Fibroblast of skin of back (primary cell): Measurements from ENCODE around the gene PDZD2.
"Not testable (repeated sequence)": the region's sequence is repeated elsewhere in the genome, so short reads cannot be mapped to it uniquely, and the experiment has no call there.

Source experiments
- DNase-seq: peaks from one replicate; pipeline ENCODE4 v3.0.0-alpha.2; 2013

The PDZD2 gene

DNA sequence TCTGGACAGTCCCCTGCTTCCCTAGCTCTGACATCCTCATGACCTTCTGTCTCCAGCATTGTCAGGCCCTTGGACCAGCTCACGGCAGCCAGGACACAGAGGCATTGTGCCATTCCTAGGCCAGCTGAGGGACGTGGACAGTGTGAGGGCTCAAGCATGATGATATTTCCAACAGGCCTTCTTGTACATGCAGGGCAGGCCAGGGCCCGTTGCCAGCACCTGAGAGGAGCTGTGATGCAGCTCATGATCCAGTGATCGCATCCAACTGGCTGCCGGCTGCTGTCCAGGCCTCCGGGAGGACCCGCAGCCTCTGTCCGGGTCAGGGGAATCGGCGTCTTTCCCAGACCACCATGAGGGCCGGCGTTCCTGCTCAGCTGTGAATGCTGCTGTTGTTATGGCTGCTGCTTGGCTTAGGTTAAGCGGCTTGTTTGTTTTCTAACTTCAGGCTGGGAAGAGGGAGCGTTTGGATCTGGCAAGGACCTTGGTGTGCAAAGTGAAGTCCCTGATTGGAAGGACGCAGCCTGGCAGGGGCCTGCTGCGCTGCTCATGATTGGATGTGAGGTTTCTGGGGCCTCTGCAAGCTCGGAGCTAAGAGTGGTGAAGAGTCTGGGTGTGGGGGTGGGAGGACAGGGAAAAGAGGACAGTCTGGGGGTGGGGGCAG lies 53.8 kb downstream of the PDZD2 start:
- DNase-seq: no peak

DNA sequence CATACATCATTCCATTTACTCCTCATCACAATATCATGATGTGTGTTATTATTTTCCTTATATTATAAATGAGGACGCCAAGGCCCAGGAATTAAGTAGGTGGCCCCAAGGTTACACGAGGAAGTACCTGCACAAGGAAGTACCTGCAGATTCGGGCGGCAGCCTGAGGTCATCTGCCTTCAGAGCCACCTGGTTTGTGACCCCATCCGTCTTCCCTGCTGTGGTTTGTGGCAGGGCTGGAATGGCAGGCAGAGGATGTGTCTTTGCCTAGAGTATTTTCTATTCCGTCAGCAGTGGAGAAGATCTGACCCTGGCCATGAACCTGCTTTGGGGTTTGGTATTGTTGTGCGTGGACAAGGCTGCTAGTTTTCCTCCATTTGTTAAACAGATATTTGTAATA lies 59.7 kb downstream of the PDZD2 start:
- no peak for DNase-seq

DNA sequence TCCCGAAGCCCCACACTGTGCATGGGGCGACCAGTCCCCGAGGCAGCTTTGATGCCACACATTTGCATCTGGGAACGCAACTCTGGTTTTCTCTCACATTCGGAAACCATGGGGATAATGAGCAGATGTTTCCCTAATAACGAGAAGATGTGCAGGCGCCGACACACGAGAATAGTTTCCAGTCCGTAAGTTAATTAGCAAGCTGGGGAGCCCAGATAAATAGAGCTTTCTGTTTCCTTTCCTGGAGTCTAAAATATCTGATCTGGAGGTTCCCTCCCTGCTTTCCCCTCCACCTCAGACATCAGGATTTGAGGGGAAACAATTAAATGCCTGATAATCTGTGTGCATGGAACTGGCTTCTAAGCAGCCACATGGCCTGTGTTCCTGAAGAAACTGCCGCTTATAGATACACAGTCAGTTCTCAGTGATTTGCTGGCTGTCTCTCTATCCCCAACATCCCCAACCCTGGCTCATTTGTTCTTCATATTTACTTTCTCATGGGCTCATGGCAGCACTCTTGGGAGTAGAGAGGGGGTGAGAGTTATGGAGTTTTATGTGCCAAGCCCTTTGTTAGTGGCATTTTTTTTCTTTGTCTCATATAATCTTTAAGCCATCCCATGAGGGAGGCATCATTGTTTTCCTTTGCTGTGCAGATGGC lies 62.8 kb downstream of the PDZD2 start:
- DNase-seq: no peak

DNA sequence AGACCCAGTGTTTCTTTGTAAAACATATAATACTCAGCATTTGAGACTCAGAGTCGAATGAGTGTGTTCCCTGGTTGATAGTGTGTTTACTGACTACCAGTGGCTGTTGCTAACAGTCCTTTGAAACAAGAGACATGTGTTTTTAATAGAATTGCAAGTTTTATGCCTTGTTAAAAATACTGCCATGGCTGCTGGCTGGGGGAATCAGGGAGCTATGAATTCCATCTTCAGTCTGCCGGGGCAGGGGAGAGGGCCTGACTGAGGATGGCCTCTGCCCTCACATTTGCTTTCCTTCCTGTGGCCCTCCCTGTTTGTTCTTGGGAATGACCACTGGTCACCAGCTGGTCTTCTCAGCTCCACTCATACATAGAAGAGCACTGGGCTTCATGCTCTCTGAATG lies 63.8 kb downstream of the PDZD2 start:
- no peak for DNase-seq

DNA sequence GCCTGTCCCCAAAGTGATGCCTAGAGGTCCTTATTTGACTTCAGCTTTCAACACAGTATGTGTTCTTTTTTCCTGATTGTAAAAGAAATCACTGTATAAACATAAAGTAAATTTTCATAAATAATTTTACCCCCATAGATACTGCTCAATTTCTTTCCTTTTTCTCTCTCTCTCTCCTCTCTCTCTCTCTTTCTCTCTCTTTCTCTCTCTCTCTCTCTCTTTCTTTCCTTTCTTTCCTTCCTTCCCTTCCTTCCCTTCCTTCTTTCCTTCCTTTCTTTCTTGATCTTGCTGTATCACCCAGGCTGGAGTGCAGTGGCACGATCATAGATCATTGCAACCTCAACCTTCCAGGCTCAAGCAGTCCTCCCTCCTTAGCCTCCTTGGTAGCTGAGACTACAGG lies 64.8 kb downstream of the PDZD2 start:
- DNase-seq: no peak

DNA sequence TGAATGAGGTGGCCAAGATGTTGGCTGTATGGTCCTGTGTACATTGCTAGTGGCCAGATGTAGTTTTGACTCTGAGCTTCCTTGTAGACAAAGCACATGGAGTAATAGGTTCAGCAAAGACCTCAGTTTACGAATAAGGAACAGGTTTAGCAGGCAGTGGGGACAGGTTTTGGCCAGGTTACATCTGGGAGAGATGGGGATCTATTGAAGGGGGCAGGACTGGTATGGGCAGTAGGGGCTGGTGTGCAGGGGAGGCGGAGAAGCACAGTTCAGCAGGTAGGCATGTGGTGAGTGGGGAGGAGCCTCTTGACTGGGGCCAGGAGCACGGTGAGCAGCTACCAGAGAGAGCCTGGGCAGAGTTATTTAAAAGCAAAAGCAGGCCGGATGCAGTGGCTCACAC lies 67.3 kb downstream of the PDZD2 start:
- DNase-seq: no peak

DNA sequence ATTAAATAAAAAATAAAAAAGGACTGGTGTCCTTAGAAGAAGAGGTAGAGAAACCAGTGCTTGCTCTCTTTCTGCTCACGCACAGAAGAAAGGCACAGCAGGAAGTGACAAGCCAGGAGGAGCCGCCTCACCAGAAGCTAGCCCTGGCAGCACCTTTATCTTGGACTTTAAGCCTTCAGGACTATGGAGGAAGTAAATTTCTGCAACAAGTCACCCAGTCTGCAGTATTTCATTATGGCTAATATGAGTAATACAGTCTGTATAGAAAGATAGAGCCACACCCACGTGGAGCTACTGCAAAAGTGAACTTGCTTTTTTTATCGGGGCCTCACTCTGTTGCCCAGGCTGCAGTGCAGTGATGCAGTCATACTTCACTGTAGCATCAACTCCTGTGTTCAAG lies 68.4 kb downstream of the PDZD2 start:
- DNase-seq: no peak

DNA sequence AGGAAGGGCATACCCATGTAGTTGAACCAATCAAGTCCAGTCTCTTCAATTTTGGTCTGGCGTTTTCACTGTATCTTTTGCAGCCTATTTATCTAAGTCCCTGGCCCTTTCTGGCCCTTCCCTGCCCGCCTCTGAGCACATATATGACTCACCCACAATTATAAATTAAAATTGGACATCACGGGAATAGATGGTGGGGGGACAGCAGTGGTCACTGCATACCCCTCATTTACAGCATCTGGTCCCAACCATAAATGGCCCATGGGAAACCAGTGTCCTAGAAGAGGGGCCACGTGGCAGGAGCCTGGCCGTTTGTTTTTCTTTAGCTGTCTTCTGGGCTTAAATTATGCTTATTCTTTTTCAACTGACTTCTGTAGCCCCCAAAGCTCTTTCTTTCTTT lies 69.2 kb downstream of the PDZD2 start:
- DNase-seq: no peak

DNA sequence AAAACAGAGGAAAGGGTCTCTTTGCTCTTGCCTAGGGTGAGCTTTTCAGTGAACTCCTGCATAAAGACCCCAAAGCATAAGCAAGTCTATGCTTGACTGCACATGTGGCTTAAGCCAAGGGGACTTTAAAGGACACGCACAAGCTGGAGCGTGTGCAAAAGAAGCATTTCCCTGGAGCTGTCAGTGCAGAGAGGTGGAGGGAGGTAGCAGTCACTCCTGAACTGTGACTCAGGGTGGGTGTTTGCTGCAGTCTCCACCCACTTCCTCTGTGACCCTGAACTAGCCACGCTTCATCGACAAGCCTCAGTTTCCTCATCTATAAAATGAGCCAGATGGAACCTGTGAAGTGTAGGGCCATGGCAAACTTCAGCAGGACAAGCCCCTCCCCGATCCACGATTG lies 72.4 kb downstream of the PDZD2 start:
- no peak for DNase-seq

DNA sequence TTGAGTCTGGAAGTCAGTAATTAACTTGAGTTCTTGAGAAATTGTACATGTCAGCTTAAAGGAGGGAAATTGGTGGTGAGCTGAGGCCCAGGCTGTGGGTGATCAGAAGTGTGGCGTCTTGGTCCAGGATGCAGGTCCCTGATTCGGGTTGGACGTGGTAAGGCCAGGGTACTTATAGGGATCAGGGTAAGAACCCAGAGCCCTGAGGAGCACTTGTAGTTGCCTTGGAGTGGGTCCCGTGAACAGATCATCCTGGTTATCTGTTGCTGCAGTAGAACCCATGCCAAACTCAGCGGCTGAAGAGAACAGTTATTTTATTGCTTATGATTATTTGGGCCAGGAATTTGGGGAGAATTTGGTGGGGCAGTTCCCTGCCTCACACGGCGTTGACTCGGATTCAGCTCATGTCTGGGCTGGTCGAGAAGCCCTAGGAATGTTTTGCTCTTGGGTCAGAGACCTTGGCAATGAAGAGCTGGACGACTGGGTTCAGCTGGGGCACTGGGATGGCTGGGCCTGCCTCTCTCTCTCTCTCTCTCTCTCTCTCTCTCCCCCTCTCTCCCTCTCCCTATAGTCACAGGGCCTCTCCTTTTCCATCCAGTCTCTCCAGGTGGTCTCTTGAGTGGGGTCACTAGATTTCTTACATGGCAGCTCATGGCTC lies 73.1 kb downstream of the PDZD2 start:
- DNase-seq: no peak

DNA sequence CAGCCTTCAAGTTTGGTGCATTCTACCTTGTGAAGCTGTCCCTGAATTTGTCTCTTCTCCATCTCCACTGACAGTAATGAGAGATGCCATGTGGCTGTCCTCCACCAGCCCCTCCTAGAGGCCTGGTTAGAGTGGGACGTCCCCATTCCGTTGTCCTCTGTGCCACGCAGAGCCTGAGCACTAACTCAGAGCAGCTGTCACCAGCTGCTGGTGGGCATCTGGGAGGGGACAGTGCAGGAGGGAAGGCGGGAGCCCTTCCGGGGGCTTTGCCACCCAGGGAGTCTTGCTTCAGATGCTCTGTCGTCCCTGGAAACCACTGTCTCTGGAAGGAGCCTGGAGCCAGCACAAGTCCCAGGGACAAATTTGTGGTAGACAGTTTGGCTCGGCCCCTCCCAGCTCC lies 78.6 kb downstream of the PDZD2 start:
- no peak for DNase-seq

DNA sequence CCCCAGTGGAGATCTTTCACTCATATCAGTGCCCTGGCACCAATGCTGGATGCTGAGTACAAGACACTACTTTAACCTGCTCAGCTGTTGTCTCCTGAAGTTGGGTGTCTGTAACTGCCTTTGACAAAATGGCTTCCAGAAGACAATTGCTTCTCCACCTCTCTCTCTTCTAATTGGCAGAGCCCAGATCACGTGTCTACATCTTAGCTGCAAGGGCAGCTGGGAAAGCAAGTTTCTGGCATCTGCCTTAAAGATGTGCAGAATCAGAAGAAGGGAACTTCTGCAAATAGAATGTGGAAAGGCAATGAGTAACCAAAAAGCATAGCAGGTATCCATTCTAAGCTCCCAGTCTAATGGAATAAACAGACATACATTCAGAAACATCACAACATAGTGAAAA lies 81.1 kb downstream of the PDZD2 start:
- DNase-seq: no peak

DNA sequence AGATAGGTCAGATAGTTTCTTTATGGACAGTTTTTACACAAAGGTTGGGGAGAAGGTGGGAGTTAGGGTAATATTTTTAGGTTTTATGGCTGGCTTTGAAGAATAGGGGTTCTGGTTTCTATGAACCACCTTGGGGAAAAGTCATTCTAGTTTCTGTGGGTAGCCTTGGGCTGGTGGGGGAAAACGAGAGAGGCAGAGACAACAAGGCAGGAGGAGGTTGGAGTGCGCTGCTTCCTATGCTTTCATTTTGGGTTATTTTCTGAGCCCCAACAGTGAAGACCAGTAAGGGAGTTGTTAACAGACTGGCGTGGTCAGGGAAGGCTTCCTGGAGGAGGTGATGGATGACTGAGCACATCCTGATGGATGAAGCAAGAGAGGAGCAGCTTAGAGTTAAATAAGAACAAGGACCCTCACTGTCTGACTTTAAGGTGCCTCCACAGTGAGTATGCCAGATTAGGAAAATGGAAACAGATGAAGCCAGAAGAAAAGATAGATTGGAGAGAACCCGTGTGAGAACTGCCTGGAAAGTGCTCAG lies 81.9 kb downstream of the PDZD2 start:
- no peak for DNase-seq

DNA sequence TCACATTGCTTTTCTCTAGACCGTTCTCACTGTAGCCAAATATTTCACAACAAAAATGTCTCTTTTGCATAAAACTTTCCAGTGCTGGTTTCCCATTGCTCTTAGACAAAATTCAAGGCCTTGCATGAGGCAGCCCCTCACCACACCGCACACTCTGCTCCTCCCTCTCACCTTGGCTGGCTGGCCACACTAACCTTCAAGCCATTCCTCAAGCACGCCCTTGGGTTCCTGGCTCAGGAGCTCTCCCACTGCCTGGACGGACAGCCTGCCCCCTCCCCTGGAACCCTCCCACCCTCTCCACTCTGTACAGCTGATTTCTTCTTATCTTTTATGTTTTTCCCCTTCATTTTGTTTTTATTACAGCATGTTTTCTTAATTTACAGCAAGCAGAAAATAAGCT lies 83.2 kb downstream of the PDZD2 start:
- DNase-seq: no peak

DNA sequence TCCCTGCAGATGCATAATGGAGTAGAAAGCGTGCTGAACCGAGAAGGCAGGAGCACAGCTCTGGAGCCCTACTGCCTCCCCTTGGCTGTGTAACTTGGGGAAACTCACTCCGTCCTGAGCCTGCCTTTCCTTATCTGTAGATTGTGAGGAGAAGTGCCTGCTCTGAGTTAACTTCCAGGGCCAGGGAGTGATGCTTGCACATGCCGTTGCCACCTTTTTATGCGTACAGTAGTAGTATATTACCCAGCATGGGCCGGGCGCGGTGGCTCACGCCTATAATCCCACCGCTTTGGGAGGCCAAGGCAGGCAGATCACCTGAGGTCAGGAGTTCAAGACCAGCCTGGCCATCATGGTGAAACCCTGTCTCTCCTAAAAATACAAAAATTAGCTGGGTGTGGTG lies 87.1 kb downstream of the PDZD2 start:
- no peak for DNase-seq

DNA sequence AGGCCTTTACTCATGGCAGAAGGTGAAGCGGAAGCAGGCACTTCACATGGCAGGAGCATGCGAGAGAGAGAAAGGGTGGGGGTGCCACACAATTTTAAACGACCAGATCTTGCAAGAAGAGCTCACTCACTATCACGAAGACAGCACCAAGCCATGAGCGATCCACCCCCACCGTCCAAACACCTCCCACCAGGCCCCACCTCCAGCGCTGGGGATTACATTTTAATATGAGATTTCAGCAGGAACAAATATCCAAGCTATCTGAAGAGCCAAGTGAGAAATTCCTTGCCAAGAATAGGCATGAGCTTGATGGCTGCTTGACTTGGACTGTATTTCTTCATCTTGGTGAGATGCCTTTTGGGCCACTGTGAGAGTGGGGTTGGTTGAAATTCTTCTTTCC lies 88.0 kb downstream of the PDZD2 start:
- no peak for DNase-seq

DNA sequence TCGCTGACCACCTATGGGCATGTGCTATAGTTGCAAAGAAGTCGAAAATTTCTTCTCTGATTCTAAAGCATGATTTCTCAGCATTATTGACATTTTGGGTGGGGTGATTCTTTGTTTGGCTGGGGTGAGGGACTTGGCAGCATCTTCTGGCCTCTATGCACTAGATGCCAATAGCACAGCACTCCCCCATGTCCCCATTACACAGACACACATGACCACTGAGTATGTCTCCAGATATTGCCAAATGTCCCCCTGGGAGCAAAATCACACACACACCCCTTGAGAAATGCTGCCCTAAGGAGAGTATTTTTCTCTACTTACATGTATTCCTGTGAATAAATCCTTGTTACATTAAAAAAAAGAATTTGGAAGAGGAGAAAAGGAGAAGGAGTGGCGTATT lies 89.1 kb downstream of the PDZD2 start:
- no peak for DNase-seq

DNA sequence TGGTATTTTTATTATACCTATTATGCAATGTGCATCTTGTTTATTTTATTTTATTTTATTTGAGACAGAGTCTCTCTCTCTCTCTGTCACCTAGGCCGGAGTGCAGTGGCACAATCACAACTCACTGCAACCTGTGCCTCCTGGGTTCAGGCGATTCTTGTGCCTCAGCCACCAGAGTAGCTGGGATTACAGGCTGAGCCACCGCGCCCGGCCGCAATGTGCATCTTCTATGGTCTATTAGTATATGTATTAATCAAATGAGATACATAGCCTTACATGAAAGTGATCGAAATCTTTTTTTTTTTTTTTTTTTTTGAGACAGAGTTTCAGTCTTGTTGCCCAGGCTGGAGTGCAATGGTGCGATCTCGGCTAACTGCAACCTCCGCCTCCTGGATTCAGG lies 89.9 kb downstream of the PDZD2 start:
- not testable (repeated sequence) for DNase-seq

DNA sequence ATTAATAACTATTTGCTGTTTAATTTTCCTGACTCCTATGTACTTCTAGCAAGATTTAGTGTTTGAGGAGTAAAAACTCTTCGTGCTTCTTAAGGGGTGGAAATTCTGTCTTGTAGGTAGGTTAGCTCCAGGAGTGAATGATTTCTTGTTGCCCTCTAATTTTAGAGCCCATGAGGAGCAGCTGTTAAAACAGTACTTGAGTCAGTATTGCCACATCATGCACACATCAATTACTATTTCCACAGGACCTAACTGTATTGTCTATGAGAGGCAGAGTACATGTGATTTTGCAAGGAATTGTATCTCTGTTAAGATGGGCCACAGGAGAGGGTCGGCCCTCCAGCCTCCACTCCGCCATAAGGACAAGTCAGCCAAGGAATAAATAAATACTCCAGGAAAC lies 91.2 kb downstream of the PDZD2 start:
- DNase-seq: no peak

DNA sequence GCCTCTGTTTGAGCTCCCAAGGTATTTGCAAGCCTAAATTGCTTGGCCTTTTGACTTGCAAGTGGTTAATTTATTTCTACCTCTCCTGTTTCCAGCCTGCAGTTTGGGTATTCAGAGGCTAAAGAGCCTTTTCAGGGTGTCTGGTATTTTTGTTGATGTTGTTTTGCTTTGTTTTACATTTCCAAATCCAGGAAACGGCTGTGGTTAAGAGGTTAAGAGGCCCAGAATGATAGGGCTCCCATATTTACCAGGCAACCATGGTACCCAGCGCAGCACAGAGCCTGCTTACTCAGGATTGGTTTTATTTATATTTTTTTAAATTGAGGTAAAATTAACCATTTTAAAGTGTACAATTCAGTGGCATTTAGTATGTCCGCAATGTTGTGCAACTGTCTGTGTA lies 92.1 kb downstream of the PDZD2 start:
- DNase-seq: no peak

DNA sequence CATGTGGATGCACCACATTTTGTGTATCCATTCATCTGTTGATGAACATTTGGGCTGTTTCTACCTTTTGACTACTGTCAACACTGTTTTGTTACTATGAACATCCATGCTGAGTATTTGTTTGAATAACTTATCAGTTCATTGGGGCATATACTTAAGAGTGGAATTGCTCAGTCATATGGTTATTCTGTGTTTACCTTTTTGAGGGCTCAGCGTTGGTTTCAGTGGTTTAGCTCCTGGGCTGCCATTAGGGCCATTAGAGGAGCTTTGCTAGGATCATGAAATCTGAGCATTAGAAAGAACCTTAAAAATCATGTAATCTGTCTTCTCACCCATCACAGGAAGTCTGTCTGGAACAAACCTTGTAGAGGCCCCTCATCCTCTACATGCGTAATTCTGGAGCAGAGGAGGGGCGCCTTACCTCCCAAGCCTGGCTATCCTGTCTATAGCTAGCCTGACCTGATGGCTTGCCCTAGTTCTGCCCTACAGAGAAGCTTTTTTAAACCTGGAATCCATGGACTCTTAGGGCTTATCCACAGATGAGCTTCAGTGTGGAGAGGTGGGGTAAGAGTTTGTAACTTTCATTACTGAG lies 92.9 kb downstream of the PDZD2 start:
- DNase-seq: no peak

DNA sequence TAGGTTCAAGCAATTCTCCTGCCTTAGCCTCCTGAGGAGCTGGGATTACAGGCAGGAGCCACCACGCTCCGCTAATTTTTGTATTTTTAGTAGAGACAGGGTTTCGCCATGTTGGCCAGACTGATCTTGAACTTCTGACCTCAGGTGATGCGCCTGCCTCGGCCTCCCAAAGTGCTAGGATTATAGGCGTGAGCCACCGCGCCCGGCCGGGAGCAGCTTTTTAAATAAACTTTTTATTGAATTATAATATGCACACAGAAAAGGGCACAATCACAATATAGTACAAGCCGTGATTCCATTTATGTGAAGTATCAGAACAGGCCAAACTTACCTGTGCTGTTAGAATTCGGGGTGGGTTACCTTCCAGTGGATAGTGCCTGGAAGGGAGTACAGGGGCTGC lies 93.9 kb downstream of the PDZD2 start:
- DNase-seq: not testable (repeated sequence)

DNA sequence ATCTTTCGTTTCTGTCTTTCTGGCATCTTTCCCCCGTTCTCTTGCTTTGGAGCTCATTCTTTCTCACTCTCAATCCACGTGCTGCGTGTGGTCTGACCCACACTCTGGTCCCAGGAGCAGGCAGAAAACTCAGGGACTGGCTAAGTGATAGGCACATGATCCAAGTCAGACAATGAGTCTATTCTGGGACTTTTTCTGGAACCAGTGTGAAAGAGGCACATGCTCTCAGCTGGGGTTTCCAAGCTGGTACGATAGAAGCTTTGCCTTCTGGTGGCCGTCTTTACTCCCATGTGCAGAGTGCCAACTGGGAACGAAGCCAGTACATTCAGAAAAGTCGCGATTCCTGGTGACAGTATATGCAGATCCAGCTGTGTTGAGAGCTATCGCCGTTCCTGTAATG lies 94.4 kb downstream of the PDZD2 start:
- no peak for DNase-seq

DNA sequence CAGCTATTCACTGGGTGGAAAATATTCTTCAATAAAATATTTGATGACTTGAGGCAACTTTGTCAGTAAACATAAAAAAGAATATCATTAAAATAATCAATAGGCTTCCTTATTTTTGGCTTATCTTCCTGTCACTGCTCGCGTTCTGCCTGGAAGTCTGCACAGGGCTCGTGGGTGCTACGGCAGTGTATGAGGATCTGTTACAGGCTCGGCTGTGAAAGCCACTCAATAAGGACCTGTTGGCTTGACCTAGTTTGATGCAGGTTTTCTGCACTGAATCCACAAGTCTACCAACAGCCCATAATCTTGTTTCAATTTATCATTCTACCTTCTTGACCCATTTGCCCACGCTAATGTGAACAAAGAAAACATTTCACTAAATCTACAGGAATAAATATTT lies 97.2 kb downstream of the PDZD2 start:
- DNase-seq: no peak
